Peyer's patch (tissue), 4 donors: ENCODE measurements around the gene FNIP2. TPM values are rescaled to one million over a fixed set of nuclear protein-coding genes. Genes with fewer than 3 reads are reported as not detected.

Experiments used
- DNase-seq, 3 donors: peaks; one replicate each; pipeline ENCODE4 v3.0.0-alpha.2; 2017 to 2019
- H3K27ac ChIP-seq, 4 donors: fragments of 200-600 bp; sonication (generic); one replicate each; pipeline ENCODE4 v1.5.1; 2016 to 2019
- H3K27me3 ChIP-seq, 2 donors: fragments of 200-600 bp; sonication (generic); one replicate each; pipeline ENCODE4 v1.5.1; 2019
- H3K36me3 ChIP-seq, 3 donors: fragments of 200-600 bp; sonication (generic); one replicate each; pipeline ENCODE4 v1.5.1; 2016 to 2019
- H3K4me1 ChIP-seq, 4 donors: fragments of 200-600 bp; sonication (generic); one replicate each; pipeline ENCODE4 v1.5.1; 2016 to 2019
- H3K4me3 ChIP-seq, 4 donors: fragments of 200-600 bp; sonication (generic); 1 replicate in 3 of 4; 2 replicates in 1 of 4; pipeline ENCODE4 v1.5.1; 2016 to 2019; ENCODE audit warnings: mild to moderate bottlenecking in 1 of 4
- H3K9me3 ChIP-seq, 4 donors: fragments of 200-600 bp; sonication (generic); one replicate each; pipeline ENCODE4 v1.5.1; 2016 to 2019; ENCODE audit warnings: mild to moderate bottlenecking in 1 of 4
- CTCF ChIP-seq, 6 experiments: fragments of 450-650 bp in 4 of 6; fragments of 200-600 bp in 2 of 6; sonication (generic) in 1 of 6; IDR thresholded peaks; one replicate each; pipeline ENCODE4 v1.5.1; 2017 to 2019; ENCODE audit warnings: antibody characterized with exemption in 6 of 6, mild to moderate bottlenecking in 3 of 6, moderate library complexity in 1 of 6
- POLR2A ChIP-seq, 2 donors: fragments of 450-650 bp; IDR thresholded peaks; one replicate each; pipeline ENCODE4 v1.5.1; 2017; ENCODE audit warnings: antibody characterized with exemption in 2 of 2, mild to moderate bottlenecking in 2 of 2, moderate library complexity in 2 of 2
- total RNA-seq, 4 donors: library from RNA; depleted of rRNA; stranded (reverse); fragments of >200 nt; gene quantifications; one replicate each; pipeline ENCODE4 v1.1.0, GENCODE V29; 2016

Gene FNIP2
- total RNA-seq, 4 donors from 2014 or later = 31.9 to 40.8 (median 38.6) TPM

- no peaks in the 10 kb centered on the region for H3K9me3 ChIP-seq
- H3K36me3 ChIP-seq = peaks cover 0 to 21% (median 0%) of the 10 kb centered on the region in 3 donors
- no peaks in the 10 kb centered on the region for H3K27me3 ChIP-seq
- H3K4me1 ChIP-seq = peaks cover 0 to 41% (median 5%) of the 10 kb centered on the region in 4 donors
- TF ChIP-seq CTCF (IDR thresholded peaks at IDR 0.05) = no peak
- no peak for TF ChIP-seq POLR2A (IDR thresholded peaks at IDR 0.05)
- no peak overlapping the region for H3K4me3 ChIP-seq
- no peak for DNase-seq
- peak overlapping the region in 1 of 4 donors; percentile 40 for H3K27ac ChIP-seq
Observed at GRCh38 chr4:158829254-158829653, 60.4 kb downstream of the FNIP2 start.

GRCh38 chr4:158833602-158834001 is 64.8 kb downstream of the FNIP2 start:
- DNase-seq = no peak
- Histone ChIP-seq H3K27ac (no peak overlapping the region), H3K4me3 (no peak overlapping the region), H3K36me3 (peaks cover 0 to 29% (median 0%) of the 10 kb centered on the region in 3 donors), H3K9me3 (no peaks in the 10 kb centered on the region), H3K27me3 (no peaks in the 10 kb centered on the region), H3K4me1 (no peaks in the 10 kb centered on the region)
- TF ChIP-seq POLR2A (IDR thresholded peaks at IDR 0.05) (no peak), CTCF (IDR thresholded peaks at IDR 0.05) (no peak)

- Histone ChIP-seq H3K4me1 (no peaks in the 10 kb centered on the region), H3K27me3 (no peaks in the 10 kb centered on the region), H3K36me3 (peaks cover 0 to 34% (median 0%) of the 10 kb centered on the region in 3 donors), H3K4me3 (no peak overlapping the region), H3K9me3 (no peaks in the 10 kb centered on the region), H3K27ac (no peak overlapping the region)
- DNase-seq = no peak
- no peak for TF ChIP-seq POLR2A (IDR thresholded peaks at IDR 0.05)
- TF ChIP-seq CTCF (IDR thresholded peaks at IDR 0.05) = no peak
Observed at GRCh38 chr4:158835226-158836001, 66.6 kb downstream of the FNIP2 start.

GRCh38 chr4:158836002-158836369 is 67.2 kb downstream of the FNIP2 start:
- H3K36me3 ChIP-seq = peaks cover 0 to 34% (median 0%) of the 10 kb centered on the region in 3 donors
- H3K27ac ChIP-seq = no peak overlapping the region
- no peaks in the 10 kb centered on the region for H3K27me3 ChIP-seq
- H3K4me1 ChIP-seq = no peaks in the 10 kb centered on the region
- H3K4me3 ChIP-seq = no peak overlapping the region
- no peak for TF ChIP-seq CTCF (IDR thresholded peaks at IDR 0.05)
- TF ChIP-seq POLR2A (IDR thresholded peaks at IDR 0.05) = no peak
- H3K9me3 ChIP-seq = no peaks in the 10 kb centered on the region
- DNase-seq = no peak

- peaks cover 0 to 29% (median 0%) of the 10 kb centered on the region in 3 donors for H3K36me3 ChIP-seq
Observed at GRCh38 chr4:158836828-158837449, 68.1 kb downstream of the FNIP2 start.

More at GRCh38 chr4:158836828-158837449, 68.1 kb downstream of the FNIP2 start:
- no peak for DNase-seq
- no peaks in the 10 kb centered on the region for H3K9me3 ChIP-seq
- no peaks in the 10 kb centered on the region for H3K4me1 ChIP-seq
- TF ChIP-seq POLR2A (IDR thresholded peaks at IDR 0.05) = no peak
- TF ChIP-seq CTCF (IDR thresholded peaks at IDR 0.05) = no peak
- H3K4me3 ChIP-seq = no peak overlapping the region
- no peak overlapping the region for H3K27ac ChIP-seq
- H3K27me3 ChIP-seq = no peaks in the 10 kb centered on the region
